ENCODE data around the gene ITIH5. TPM values are rescaled to one million over a fixed set of nuclear protein-coding genes. Genes with fewer than 3 reads are reported as not detected.

ITIH5 gene
- total and polyA plus RNA-seq, 2 of the 8 experiments (the other 6 are each of a cell fraction or from before 2014, with no cell fraction given) = 5.8 to 7.6 TPM

- Histone ChIP-seq H4K91ac (replicated peaks; ENCODE audit: insufficient read length, low read length) (no peak overlapping the region), H4K20me1 (replicated peaks in 1 of 2; ENCODE audit: control insufficient read depth in 1 of 2, insufficient read depth in 2 of 2, low read length in 2 of 2) (no peaks in the 10 kb centered on the region), H2BK12ac (ENCODE audit: low read depth, low read length) (peak overlapping the region; percentile 65; the same call in 1 of the 2 replicates), H3K23me2 (ENCODE audit: low read depth, low read length) (no peaks in the 10 kb centered on the region), H3K79me1 (ENCODE audit: low read depth, low read length) (no peaks in the 10 kb centered on the region), H2BK5ac (ENCODE audit: low read depth, low read length) (no peak overlapping the region), H3K4me1 (replicated peaks in 1 of 4; ENCODE audit: control insufficient read depth in 3 of 4, insufficient read depth in 4 of 4, low read length in 3 of 4) (peaks cover 0 to 9% (median 2%) of the 10 kb centered on the region in 4 experiments; a peak in 5 of 7 replicates), H2BK15ac (ENCODE audit: low read length) (no peak overlapping the region), H4K8ac (ENCODE audit: extremely low read depth, insufficient read depth, low read length) (peak overlapping the region; percentile 29), H3K9me3 (ENCODE audit: insufficient read depth in 2 of 2, low read depth in 1 of 2, low read length in 1 of 2) (no peaks in the 10 kb centered on the region), H3K18ac (ENCODE audit: extremely low read depth, low read length) (no peak overlapping the region), H4K5ac (ENCODE audit: insufficient read length, low read depth, low read length) (no peak overlapping the region), H3K79me2 (ENCODE audit: control insufficient read depth in 1 of 2, insufficient read depth in 2 of 2, low read length in 2 of 2) (no peaks in the 10 kb centered on the region), H3K36me3 (ENCODE audit: control insufficient read depth in 2 of 4, insufficient read depth in 4 of 4, low read length in 3 of 4) (no peaks in the 10 kb centered on the region), H3K4me3 (ENCODE audit: extremely low read depth in 1 of 4, insufficient read depth in 2 of 4, low read depth in 3 of 4, low read length in 4 of 4) (no peak overlapping the region), H3K56ac (replicated peaks; ENCODE audit: insufficient read length, low read depth, low read length) (no peak overlapping the region), H3K27ac (ENCODE audit: low read depth, low read length) (no peak overlapping the region), H2BK120ac (replicated peaks; ENCODE audit: low read depth, low read length) (no peak overlapping the region), H3K27me3 (replicated peaks in 1 of 4; ENCODE audit: control insufficient read depth in 3 of 4, extremely low read depth in 1 of 4, insufficient read depth in 3 of 4, low read length in 3 of 4) (no peaks in the 10 kb centered on the region), H2BK20ac (ENCODE audit: low read length) (no peak overlapping the region), H2AFZ (ENCODE audit: low read length) (no peak overlapping the region), H3K4me2 (ENCODE audit: insufficient read depth in 1 of 2, low read depth in 2 of 2, low read length in 2 of 2) (no peak overlapping the region), H3K9ac (replicated peaks in 1 of 4; ENCODE audit: extremely low read depth in 1 of 4, low read depth in 3 of 4, low read length in 3 of 4) (no peak overlapping the region), H2AK5ac (ENCODE audit: low read depth, low read length) (no peak overlapping the region), H3K14ac (ENCODE audit: insufficient read length) (no peak overlapping the region), H3K23ac (ENCODE audit: insufficient read length) (no peak overlapping the region), H3K4ac (replicated peaks; ENCODE audit: insufficient read length, low read depth, low read length) (no peak overlapping the region)
- FAIRE-seq = no peak
- WGBS, 2 experiments (ENCODE audit: extremely low coverage in 1 of 2, insufficient coverage in 1 of 2, insufficient read length in 1 of 2, insufficient replicate concordance in 2 of 2, low coverage in 1 of 2, low lambda C conversion rate in 2 of 2, missing lambda C conversion rate in 1 of 2) = 86% methylated on average over 6 of the region's 6 CpGs; no CpG with 5 or more reads in 1 of the 2 experiments
- POLR2A ChIA-PET (ENCODE audit: partially characterized antibody) = no interaction called here
- CTCF ChIA-PET (ENCODE audit: partially characterized antibody) = interaction anchor here (0.7 to 2.1 kb wide), 5 partner anchors 10 to 137 kb away, joined by 3 to 10 read pairs (median 4); no protein-coding TSS in a partner anchor
- DNase-seq (ENCODE audit: low read depth in 1 of 2, low spot score in 2 of 2) = no peak
- TF ChIP-seq SP2 (IDR thresholded peaks at IDR 0.05; ENCODE audit: low read length) (no peak), YY1 (IDR thresholded peaks at IDR 0.05; ENCODE audit: low read depth, low read length) (no peak)
These were observed 115.5 kb downstream of the ITIH5 start for GRCh38 chr10:7551289-7551688.

Data from H1 (cell line).